IPS-18a (cell line): ENCODE measurements around the gene NRAP.

Source experiments
- H3K27ac ChIP-seq: one replicate; pipeline ENCODE4 v1.5.1; 2013; ENCODE audit warnings: low read length
- H3K27me3 ChIP-seq: one replicate; pipeline ENCODE4 v1.6.1; 2013; ENCODE audit warnings: mild to moderate bottlenecking, low read length; ENCODE audit not compliant: control insufficient read depth, insufficient read depth
- H3K36me3 ChIP-seq: one replicate; pipeline ENCODE4 v1.6.1; 2013; ENCODE audit warnings: low read depth, low read length; ENCODE audit not compliant: control insufficient read depth
- H3K4me1 ChIP-seq: one replicate; pipeline ENCODE4 v1.6.1; 2013; ENCODE audit warnings: low read depth, low read length; ENCODE audit not compliant: control insufficient read depth
- H3K4me3 ChIP-seq: one replicate; pipeline ENCODE4 v1.5.1; 2013; ENCODE audit warnings: low read length
- H3K9ac ChIP-seq: one replicate; pipeline ENCODE4 v1.6.1; 2013; ENCODE audit warnings: mild to moderate bottlenecking, low read length, moderate library complexity
- H3K9me3 ChIP-seq: one replicate; pipeline ENCODE4 v1.6.1; 2013; ENCODE audit warnings: low read depth, low read length; ENCODE audit not compliant: control insufficient read depth

Gene NRAP

DNA sequence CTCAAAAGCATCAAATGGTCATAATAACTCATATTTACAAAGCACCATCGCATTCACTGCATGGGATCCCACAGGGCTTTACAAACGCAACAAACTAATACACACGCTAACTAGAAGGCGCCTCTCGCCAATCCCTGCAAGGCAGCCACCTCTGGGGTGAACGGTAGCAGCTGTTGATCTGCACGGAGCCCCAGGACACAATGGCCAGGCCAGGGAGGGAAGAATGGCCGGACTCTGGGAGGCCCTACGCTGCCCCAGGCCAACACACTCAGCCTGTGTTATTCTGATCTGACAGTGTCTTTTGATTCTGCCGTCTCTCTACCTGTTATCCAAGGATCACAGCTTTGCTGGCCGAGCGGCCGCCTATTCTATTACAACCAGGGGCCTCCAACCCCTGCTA, 69.2 kb downstream of the NRAP start:
- H3K27me3 ChIP-seq = no peaks in the 10 kb centered on the region
- no peak overlapping the region for H3K27ac ChIP-seq
- H3K9me3 ChIP-seq = no peaks in the 10 kb centered on the region
- H3K9ac ChIP-seq = no peak overlapping the region
- no peaks in the 10 kb centered on the region for H3K4me1 ChIP-seq
- H3K36me3 ChIP-seq = no peaks in the 10 kb centered on the region
- H3K4me3 ChIP-seq = no peak overlapping the region

GRCh38 chr10:113592380-113592779, 71.5 kb downstream of the NRAP start:
- H3K9me3 ChIP-seq = no peaks in the 10 kb centered on the region
- no peaks in the 10 kb centered on the region for H3K4me1 ChIP-seq
- no peak overlapping the region for H3K9ac ChIP-seq
- H3K27me3 ChIP-seq = no peaks in the 10 kb centered on the region
- H3K36me3 ChIP-seq = no peaks in the 10 kb centered on the region
- H3K27ac ChIP-seq = no peak overlapping the region
- no peak overlapping the region for H3K4me3 ChIP-seq

DNA sequence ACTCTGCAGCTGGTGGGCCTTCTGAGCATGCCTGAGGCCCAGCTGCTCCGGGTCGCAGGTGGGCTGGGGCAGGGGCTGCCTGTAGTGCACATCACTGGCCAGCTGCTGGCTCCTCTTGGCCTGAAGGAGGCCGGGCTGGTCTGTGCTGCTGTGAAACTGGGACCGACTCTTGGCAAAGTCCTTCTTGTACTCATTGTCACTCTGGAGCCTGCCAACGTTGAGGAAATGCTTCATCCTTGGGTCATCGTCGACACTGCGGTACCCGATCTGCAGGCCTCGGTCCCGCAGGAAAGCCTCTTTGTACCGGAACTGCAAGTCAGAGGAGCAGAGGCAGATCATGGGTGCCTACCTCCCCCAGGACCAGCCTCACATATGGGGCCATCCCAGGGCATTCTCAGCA, 73.3 kb downstream of the NRAP start:
- Histone ChIP-seq H3K36me3 (no peaks in the 10 kb centered on the region), H3K4me1 (no peaks in the 10 kb centered on the region), H3K9me3 (no peaks in the 10 kb centered on the region)

DNA sequence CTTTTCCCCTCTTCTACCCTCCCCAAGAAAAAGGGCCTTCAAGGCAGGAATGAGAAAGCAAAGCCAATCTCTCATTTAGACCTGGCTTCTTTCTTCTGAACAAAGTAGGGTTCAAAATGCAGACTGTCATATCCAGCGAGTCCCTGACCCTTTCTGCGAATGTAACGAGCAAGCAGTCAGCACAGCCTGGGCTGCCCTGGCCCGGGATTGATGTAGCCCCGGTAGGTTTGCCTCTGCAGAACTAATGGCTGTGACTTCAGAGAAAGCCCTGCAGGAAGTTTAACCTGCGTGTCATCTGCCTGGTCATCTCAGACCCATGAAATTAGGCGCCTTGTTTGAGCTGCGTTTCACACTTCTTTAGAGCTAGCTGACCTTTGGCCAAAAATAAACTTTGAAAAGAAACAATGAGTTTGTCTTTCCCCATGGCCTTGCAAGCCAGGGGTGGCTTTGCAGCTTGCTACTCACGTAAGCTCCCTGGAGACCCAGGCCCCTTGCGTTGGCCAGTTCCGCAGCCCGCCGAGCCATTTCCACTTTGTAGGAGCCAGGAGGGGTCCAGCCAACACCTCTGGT, 74.6 kb downstream of the NRAP start:
- Histone ChIP-seq H3K9me3 (no peaks in the 10 kb centered on the region), H3K27me3 (no peaks in the 10 kb centered on the region), H3K4me1 (no peaks in the 10 kb centered on the region), H3K4me3 (no peak overlapping the region), H3K27ac (no peak overlapping the region), H3K9ac (no peak overlapping the region), H3K36me3 (no peaks in the 10 kb centered on the region)

More for the DNA sequence above, 73.3 kb downstream of the NRAP start:
- H3K9ac ChIP-seq = no peak overlapping the region
- H3K27me3 ChIP-seq = no peaks in the 10 kb centered on the region
- H3K27ac ChIP-seq = no peak overlapping the region
- H3K4me3 ChIP-seq = no peak overlapping the region

DNA sequence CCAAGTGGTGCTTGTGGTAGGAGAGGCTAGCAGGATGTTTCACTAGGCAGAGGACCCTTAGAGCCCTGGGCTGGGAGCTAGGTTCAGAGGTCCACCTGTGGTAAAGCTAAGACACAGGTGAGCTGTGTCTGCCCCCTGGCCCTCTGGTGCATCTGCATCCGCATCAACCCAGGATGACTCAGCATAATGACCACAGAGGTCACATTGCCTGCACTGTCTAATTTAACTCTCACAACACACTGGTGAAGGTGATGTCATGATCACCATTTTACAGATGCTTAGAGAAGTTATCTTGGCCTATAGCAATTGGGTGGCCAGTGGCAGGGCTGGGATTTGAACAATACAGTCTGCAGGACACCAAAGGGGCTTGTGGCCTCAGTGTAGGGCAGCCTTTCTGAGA, 77.9 kb downstream of the NRAP start:
- Histone ChIP-seq H3K9me3 (no peaks in the 10 kb centered on the region), H3K4me3 (no peak overlapping the region), H3K27me3 (no peaks in the 10 kb centered on the region), H3K36me3 (no peaks in the 10 kb centered on the region), H3K27ac (no peak overlapping the region), H3K4me1 (no peaks in the 10 kb centered on the region), H3K9ac (no peak overlapping the region)

DNA sequence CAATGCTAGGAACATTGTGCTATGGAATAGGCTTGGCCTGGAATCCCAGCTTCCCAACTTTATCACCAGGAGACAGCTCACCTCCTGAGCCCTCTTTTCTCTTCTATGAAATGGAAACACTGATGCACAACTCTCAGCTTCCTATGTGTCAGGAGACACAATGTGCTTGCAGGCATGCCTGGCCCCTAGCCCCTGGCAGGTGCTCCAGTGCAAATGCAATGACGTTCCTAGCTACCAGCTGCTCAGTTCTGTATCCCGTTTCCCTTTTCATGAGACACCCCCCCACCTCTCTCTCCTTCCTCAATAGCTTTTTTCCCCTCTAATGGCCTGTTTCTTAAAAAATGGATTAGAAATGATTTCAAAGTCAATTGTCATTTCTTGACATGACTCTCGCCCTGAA, 80.3 kb downstream of the NRAP start:
- Histone ChIP-seq H3K9ac (no peak overlapping the region), H3K9me3 (no peaks in the 10 kb centered on the region), H3K27ac (no peak overlapping the region), H3K27me3 (no peaks in the 10 kb centered on the region), H3K4me3 (no peak overlapping the region), H3K36me3 (no peaks in the 10 kb centered on the region), H3K4me1 (no peaks in the 10 kb centered on the region)

DNA sequence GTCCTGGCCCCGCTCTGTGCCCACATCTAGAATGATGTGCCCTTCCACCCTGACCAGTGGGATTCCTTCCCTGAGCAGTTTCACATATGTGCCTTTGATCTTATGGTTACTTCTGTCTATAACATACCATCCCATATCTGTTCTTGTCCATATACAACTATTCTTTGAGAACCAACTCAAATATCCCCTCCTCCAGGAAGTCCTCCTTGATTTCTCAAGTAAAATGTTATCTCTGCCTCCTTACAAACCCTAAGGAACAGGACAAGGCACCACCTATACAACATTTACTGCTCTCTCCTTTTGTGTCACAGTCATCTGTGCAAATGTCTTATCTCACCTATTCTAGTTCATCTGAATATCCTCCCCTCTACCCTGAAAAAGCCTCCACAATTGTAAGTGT, 82.7 kb downstream of the NRAP start:
- no peak overlapping the region for H3K27ac ChIP-seq
- no peak overlapping the region for H3K9ac ChIP-seq
- H3K4me3 ChIP-seq = no peak overlapping the region
- no peaks in the 10 kb centered on the region for H3K27me3 ChIP-seq
- H3K4me1 ChIP-seq = no peaks in the 10 kb centered on the region
- no peaks in the 10 kb centered on the region for H3K36me3 ChIP-seq
- H3K9me3 ChIP-seq = no peaks in the 10 kb centered on the region

DNA sequence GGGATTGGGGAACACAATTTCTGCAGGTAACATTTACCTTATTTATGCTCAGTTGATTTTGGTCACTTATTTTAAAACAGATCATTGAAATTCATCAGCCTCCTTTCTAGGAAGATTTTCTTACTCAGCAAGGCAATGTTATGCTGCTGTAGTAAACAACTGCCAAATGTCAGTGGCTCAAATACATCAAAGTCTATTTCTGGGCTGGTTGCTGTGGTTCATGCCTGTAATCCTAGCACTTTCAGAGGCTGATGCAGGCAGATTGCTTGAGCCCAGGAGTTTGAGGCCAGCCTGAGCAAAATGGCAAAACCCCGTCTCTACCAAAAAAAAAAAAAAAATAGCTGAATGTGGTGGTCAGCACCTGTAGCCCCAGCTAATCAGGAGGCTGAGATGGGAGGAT, 85.1 kb downstream of the NRAP start:
- Histone ChIP-seq H3K9me3 (no peaks in the 10 kb centered on the region), H3K9ac (no peak overlapping the region), H3K36me3 (no peaks in the 10 kb centered on the region), H3K27ac (no peak overlapping the region), H3K27me3 (no peaks in the 10 kb centered on the region), H3K4me1 (no peaks in the 10 kb centered on the region), H3K4me3 (no peak overlapping the region)

DNA sequence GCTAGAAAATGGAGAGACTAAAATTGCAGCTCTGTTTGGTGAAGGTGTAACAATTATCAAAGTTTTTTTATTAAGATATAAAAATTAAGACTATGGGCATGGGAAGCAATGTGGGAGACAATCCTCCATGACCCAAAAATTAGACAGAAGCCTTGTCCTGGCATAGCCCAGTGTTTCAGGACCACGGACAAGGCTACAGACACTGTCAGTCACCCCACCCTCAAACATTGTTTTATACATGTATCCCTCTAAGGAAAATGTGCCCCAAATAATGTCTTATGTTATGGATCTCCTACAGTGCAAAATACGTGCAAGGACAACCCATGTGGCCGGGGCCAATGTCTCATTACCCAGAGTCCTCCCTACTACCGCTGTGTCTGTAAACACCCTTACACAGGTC, 87.0 kb downstream of the NRAP start:
- Histone ChIP-seq H3K4me1 (peaks cover 8% of the 10 kb centered on the region), H3K9me3 (no peaks in the 10 kb centered on the region), H3K27me3 (no peaks in the 10 kb centered on the region), H3K36me3 (no peaks in the 10 kb centered on the region), H3K9ac (no peak overlapping the region), H3K27ac (no peak overlapping the region), H3K4me3 (no peak overlapping the region)

- no peaks in the 10 kb centered on the region for H3K27me3 ChIP-seq
- H3K4me3 ChIP-seq = no peak overlapping the region
- no peaks in the 10 kb centered on the region for H3K36me3 ChIP-seq
These were observed 90.5 kb downstream of the NRAP start for GRCh38 chr10:113573368-113573767.

DNA sequence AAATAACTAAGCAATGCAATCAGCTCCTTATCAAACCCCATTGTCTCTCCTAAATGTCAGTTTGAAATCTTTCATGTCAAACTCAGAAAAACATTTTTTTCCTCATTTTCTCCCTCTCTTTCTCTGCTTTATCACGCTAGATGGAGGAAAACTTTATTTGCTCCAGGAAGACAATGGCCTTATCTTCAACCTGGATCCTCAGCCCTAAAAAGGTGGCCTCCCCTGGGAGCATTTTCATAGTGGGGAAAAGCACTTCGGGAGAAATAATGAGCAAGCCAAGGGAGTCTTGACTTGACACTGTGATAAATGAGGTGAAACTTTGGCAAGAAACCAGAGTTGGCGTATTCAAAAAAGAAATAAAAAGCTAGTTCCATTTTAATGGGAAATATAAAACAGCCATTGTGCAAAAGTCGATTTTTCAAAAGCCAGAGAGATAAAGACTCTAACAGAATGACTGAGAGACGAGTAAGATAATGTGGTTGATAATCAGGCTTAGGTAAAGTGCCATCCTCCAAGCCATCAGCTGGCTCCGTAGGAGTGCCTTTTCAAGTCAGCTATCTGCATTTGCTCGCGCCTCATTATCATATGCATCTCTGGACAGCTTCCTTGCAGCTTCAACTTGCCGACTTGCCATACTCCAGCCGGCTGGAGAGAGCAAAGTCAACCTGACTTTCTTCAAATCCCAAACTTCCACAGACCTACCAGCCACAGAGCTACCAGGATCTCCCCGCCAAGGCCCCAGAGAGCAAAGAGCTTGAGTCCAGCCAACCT, 91.1 kb downstream of the NRAP start:
- Histone ChIP-seq H3K9me3 (no peaks in the 10 kb centered on the region), H3K9ac (no peak overlapping the region), H3K36me3 (no peaks in the 10 kb centered on the region), H3K4me1 (peaks cover 8% of the 10 kb centered on the region), H3K27ac (no peak overlapping the region), H3K4me3 (no peak overlapping the region), H3K27me3 (no peaks in the 10 kb centered on the region)

More at GRCh38 chr10:113573368-113573767, 90.5 kb downstream of the NRAP start:
- Histone ChIP-seq H3K9me3 (no peaks in the 10 kb centered on the region), H3K27ac (no peak overlapping the region), H3K9ac (no peak overlapping the region), H3K4me1 (peaks cover 8% of the 10 kb centered on the region)

DNA sequence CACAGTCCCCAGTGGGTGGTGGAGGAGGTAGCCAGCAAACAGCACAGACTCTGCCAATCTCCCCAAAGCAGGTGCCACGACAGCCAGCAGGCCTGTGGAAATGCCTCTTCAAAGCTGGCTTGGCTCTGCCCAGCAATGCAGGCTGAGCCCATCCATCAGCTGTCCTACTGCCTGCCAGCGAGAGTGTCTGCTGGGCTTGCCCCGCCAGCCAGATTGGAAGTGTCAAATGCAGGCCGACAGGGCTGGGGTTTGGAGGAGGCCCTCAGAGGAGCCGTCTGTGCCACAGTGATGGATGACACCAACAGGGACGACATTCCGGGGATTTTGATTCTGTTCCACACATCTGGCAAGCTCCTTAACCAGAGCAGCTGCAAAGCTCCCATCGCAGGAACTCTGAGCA, 94.3 kb downstream of the NRAP start:
- peaks cover 14% of the 10 kb centered on the region for H3K4me1 ChIP-seq
- H3K27ac ChIP-seq = no peak overlapping the region
- H3K4me3 ChIP-seq = no peak overlapping the region
- no peaks in the 10 kb centered on the region for H3K9me3 ChIP-seq
- no peak overlapping the region for H3K9ac ChIP-seq
- H3K36me3 ChIP-seq = no peaks in the 10 kb centered on the region
- H3K27me3 ChIP-seq = no peaks in the 10 kb centered on the region
